ENCODE measurements around the gene TMEM116.

- TF ChIP-seq CTCF (IDR thresholded peaks at IDR 0.05) (no peak), POLR2A (IDR thresholded peaks at IDR 0.05) (no peak)
These were observed 32.4 kb downstream of the TMEM116 start for GRCh38 chr12:111980598-111980997.
